Natural killer cell (primary cell): ENCODE measurements around the gene VARS2. TPM values are rescaled to one million over a fixed set of nuclear protein-coding genes. Genes with fewer than 3 reads are reported as not detected.

Source experiments
- ATAC-seq, 3 donors: fragments of 150-1000 bp in 2 of 3; fragments of 200-7000 bp in 1 of 3; cut with Tn5 transposase; 1 replicate in 1 of 3; 2 replicates in 2 of 3; pipeline ENCODE4 v1.10.0; 2021; ENCODE audit warnings: mild to moderate bottlenecking in 2 of 3, moderate library complexity in 2 of 3
- DNase-seq, 2 donors: peaks; one replicate each; pipeline versions ENCODE4 v3.0.0 to v3.0.0-alpha.2; 2013 to 2021; ENCODE audit warnings: mixed read lengths in 1 of 2
- H3K27ac ChIP-seq: one replicate; pipeline ENCODE4 v1.5.1; 2013; ENCODE audit warnings: mild to moderate bottlenecking, low read length
- H3K27me3 ChIP-seq: one replicate; pipeline ENCODE4 v1.6.1; 2013; ENCODE audit warnings: low read length; ENCODE audit not compliant: control insufficient read depth, insufficient read depth
- H3K36me3 ChIP-seq: one replicate; pipeline ENCODE4 v1.6.1; 2013; ENCODE audit warnings: low read length; ENCODE audit not compliant: control insufficient read depth, insufficient read depth
- H3K4me1 ChIP-seq: one replicate; pipeline ENCODE4 v1.6.1; 2013; ENCODE audit warnings: low read length; ENCODE audit not compliant: control insufficient read depth, insufficient read depth
- H3K4me3 ChIP-seq: one replicate; pipeline ENCODE4 v1.5.1; 2013; ENCODE audit warnings: low read length
- H3K9me3 ChIP-seq: one replicate; pipeline ENCODE4 v1.6.1; 2013; ENCODE audit warnings: low read length; ENCODE audit not compliant: control insufficient read depth, insufficient read depth
- H3K27ac Mint-ChIP-seq, 2 donors: one replicate each; pipeline ENCODE4 v1.8.0; 2022; ENCODE audit warnings: mild to moderate bottlenecking in 2 of 2, mixed read lengths in 2 of 2, moderate library complexity in 1 of 2
- H3K27me3 Mint-ChIP-seq, 2 donors: one replicate each; pipeline ENCODE4 v1.8.0; 2022; ENCODE audit warnings: low read depth in 2 of 2, mixed read lengths in 2 of 2
- H3K36me3 Mint-ChIP-seq: one replicate; pipeline ENCODE4 v1.8.0; 2022; ENCODE audit warnings: mixed read lengths
- H3K4me1 Mint-ChIP-seq, 2 donors: one replicate each; pipeline ENCODE4 v1.8.0; 2022; ENCODE audit warnings: mixed read lengths in 2 of 2
- H3K4me3 Mint-ChIP-seq: one replicate; pipeline ENCODE4 v1.8.0; 2022; ENCODE audit warnings: mild to moderate bottlenecking, moderate library complexity, mixed read lengths
- H3K9me3 Mint-ChIP-seq, 2 donors: one replicate each; pipeline ENCODE4 v1.8.0; 2022; ENCODE audit warnings: mixed read lengths in 2 of 2
- WGBS: methylation state at CpG from one replicate; pipeline ENCODE4 v1.1.7; 2013; ENCODE audit warnings: missing lambda C conversion rate; ENCODE audit not compliant: insufficient coverage; 5-methylcytosine and 5-hydroxymethylcytosine counted together
- intact Hi-C: fragments of 100-400 bp; cut with micrococcal nuclease; formaldehyde crosslinking; loops from one replicate; pipeline ENCODE4 v1.14.2; 2022
- total RNA-seq, 4 donors: library from RNA; stranded (reverse); fragments of 120-200 nt in 1 of 4; gene quantifications; one replicate each; pipeline versions ENCODE4 v1.2.3 to v1.2.4, GENCODE V29; 2013 to 2022
- TF ChIP-seq, protein P1 (sequence below): fragments of 200-600 bp; IDR thresholded peaks from one replicate; pipeline ENCODE4 v1.8.0; 2022; ENCODE audit warnings: antibody characterized with exemption

The VARS2 gene
- total RNA-seq, 3 donors from 2014 or later (not counting 1 experiment from before 2014, with no cell fraction given), result 16.9 to 36.7 (median 24.5) TPM

DNA sequence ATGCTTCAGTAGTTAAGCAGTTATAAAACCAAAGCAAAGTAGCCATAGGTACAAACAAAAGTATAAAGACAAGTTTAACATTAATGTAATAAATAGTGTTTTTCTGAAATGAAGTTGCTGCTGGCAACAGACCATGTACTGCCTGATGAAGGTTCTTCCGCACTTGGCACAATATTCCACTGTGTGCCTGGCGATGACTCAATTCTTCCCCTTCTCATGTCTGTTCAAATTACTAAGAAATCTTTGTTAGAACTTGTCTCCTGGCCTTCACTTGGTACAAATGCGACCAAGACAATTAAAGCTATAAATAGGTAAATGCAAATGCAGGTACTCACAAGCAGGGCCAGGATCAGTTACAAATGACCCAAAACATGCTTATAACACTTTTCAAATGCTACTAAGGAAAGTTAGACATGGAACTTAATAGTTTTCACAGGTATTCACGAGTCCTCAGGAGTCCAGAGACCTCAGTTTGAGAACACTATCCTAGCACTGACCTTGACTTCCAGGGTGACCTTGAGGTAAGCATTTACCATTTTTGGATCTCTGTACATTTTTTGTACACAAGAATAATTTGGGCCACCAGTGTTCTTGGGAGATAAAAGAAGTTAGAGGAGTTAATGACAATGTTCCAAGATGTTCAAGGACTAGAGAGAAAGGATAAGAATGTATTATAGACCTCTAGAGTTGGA, 37.9 kb upstream of the VARS2 start:
- H3K27me3 Mint-ChIP-seq, result peaks cover 0 to 9% of the 10 kb centered on the region in 2 donors
- H3K4me1 Mint-ChIP-seq, result peaks cover 8 to 16% of the 10 kb centered on the region in 2 donors
- intact Hi-C loops, result loop anchor here (5.0 kb wide), 1 partner anchor 194 kb away; no protein-coding TSS in a partner anchor
- 85% methylated on average over 4 of the region's 4 CpGs for WGBS
- H3K36me3 Mint-ChIP-seq, result peaks cover 10% of the 10 kb centered on the region
- no peaks in the 10 kb centered on the region for H3K36me3 ChIP-seq
- DNase-seq (no peak), ATAC-seq (no peak)
- H3K9me3 Mint-ChIP-seq, result peaks cover 0 to 6% of the 10 kb centered on the region in 2 donors
- TF ChIP-seq, protein P1, sequence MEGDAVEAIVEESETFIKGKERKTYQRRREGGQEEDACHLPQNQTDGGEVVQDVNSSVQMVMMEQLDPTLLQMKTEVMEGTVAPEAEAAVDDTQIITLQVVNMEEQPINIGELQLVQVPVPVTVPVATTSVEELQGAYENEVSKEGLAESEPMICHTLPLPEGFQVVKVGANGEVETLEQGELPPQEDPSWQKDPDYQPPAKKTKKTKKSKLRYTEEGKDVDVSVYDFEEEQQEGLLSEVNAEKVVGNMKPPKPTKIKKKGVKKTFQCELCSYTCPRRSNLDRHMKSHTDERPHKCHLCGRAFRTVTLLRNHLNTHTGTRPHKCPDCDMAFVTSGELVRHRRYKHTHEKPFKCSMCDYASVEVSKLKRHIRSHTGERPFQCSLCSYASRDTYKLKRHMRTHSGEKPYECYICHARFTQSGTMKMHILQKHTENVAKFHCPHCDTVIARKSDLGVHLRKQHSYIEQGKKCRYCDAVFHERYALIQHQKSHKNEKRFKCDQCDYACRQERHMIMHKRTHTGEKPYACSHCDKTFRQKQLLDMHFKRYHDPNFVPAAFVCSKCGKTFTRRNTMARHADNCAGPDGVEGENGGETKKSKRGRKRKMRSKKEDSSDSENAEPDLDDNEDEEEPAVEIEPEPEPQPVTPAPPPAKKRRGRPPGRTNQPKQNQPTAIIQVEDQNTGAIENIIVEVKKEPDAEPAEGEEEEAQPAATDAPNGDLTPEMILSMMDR, result no peak
- H3K27ac Mint-ChIP-seq, result no peak overlapping the region
- no peaks in the 10 kb centered on the region for H3K27me3 ChIP-seq
- H3K4me1 ChIP-seq, result peaks cover 12% of the 10 kb centered on the region
- H3K4me3 Mint-ChIP-seq, result no peak overlapping the region
- H3K4me3 ChIP-seq, result no peak overlapping the region
- no peak overlapping the region for H3K27ac ChIP-seq
- H3K9me3 ChIP-seq, result no peaks in the 10 kb centered on the region

DNA sequence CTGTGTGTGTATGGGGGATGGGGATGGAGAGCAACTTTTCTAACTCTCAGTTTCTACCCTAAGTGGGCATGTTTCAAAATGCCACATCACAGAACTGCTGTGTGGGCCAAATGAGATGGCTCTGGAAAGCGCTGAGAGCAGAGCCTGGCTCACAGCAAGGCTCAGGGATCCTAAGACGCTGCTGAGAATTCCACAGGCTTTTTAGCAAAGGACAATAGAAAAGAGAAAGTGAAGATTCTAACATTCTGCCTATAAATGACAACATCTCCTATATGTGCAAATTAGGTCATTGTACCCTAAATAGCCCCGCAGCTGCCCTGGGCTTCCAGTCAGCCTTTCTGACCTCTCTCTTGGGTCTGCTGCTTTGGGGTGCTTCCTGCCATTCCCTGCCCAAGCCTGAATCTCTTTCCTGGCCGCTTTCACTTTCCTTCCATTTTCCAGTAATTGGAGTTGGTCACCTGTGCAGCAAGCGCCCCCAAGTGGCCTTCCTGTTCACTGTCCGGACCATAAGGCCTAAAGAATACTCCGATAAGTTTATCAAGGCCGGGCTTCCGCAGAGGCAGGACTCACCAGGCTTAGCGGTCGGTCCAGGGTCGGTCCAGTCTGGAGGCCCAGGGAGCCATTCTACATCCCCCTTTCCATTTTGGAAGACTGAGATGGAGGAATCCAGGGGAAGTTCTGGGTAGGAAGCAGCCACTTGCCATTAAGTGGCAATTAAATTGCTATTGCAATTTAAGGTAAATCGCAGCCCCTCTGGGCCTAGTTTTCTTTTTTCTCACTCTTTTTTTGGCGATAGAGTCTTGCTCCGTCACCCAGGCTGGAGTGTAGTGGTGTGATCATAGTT, 36.4 kb upstream of the VARS2 start:
- H3K36me3 ChIP-seq, result no peaks in the 10 kb centered on the region
- TF ChIP-seq, protein P1, result peak; percentile 77
- intact Hi-C loops, result loop anchor here (1.0 to 5.0 kb wide), 4 partner anchors 49 to 195 kb away; partner anchors contain the start of gene IER3
- no peaks in the 10 kb centered on the region for H3K27me3 ChIP-seq
- H3K4me3 Mint-ChIP-seq, result peak overlapping the region; percentile 81
- H3K27me3 Mint-ChIP-seq, result peaks cover 0 to 4% of the 10 kb centered on the region in 2 donors
- H3K27ac ChIP-seq, result no peak overlapping the region
- peaks cover 12% of the 10 kb centered on the region for H3K4me1 ChIP-seq
- DNase-seq, result peak; percentile 57 to 87
- peak; percentile 85 to 94 (median 86) for ATAC-seq
- no peaks in the 10 kb centered on the region for H3K9me3 ChIP-seq
- H3K4me1 Mint-ChIP-seq, result peaks cover 8 to 9% of the 10 kb centered on the region in 2 donors
- H3K27ac Mint-ChIP-seq, result peak overlapping the region; percentile 4 to 17
- no peaks in the 10 kb centered on the region for H3K9me3 Mint-ChIP-seq
- no peak overlapping the region for H3K4me3 ChIP-seq
- no peaks in the 10 kb centered on the region for H3K36me3 Mint-ChIP-seq
- WGBS, result 15% methylated on average over 14 of the region's 15 CpGs

DNA sequence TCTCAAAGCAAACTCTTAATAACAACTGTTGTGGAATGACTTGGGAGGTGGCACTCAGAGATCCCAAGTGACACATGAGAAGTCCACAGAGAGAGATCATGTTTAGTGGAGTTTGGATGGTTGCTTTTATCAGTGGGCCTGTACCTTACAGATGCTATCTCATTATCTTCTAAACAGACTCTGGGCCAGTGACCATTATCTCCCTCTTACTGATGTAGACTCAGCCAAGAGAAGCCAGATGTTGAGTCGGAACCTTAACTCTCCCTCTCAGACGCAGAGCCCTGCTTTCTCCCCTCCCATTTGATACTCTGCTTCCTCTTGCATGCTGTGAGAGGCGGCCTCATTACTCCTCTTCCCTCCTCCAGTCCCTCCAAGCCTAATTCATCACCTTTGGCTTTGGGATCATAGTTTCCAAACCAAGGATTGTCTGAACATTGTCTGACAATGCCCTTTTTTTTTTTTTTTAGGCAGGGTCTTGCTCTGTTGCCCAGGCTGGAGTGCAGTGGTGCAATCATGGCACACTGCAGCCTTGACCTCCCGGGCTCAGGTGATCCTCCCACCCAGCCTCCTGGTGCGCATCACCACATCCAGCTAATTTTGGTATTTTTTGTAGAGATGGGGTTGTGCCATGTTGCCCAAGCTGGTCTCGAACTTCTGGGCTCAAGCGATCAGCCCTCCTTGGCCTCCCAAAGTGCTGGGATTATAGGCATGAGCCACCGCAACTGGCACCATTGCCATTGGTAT, 34.2 kb upstream of the VARS2 start:
- H3K27ac Mint-ChIP-seq, result no peak overlapping the region
- no peak for DNase-seq
- H3K27me3 Mint-ChIP-seq, result peaks cover 0 to 9% of the 10 kb centered on the region in 2 donors
- H3K36me3 ChIP-seq, result no peaks in the 10 kb centered on the region
- peaks cover 2% of the 10 kb centered on the region for H3K27me3 ChIP-seq
- no peaks in the 10 kb centered on the region for H3K9me3 Mint-ChIP-seq
- WGBS, result 95% methylated on average over 8 of the region's 8 CpGs
- H3K4me3 Mint-ChIP-seq, result no peak overlapping the region
- peaks cover 10 to 22% of the 10 kb centered on the region in 2 donors for H3K4me1 Mint-ChIP-seq
- no peak overlapping the region for H3K27ac ChIP-seq
- TF ChIP-seq, protein P1, result no peak
- intact Hi-C loops, result loop anchor here (5.0 kb wide), 1 partner anchor 198 kb away; no protein-coding TSS in a partner anchor
- no peaks in the 10 kb centered on the region for H3K9me3 ChIP-seq
- H3K4me1 ChIP-seq, result peaks cover 22% of the 10 kb centered on the region
- no peak overlapping the region for H3K4me3 ChIP-seq
- no peaks in the 10 kb centered on the region for H3K36me3 Mint-ChIP-seq
- no peak for ATAC-seq
